GM12878 (cell line): ENCODE results near the gene CNTN6. TPM values are rescaled to one million over a fixed set of nuclear protein-coding genes. Genes with fewer than 3 reads are reported as not detected.

Source experiments
- ATAC-seq: fragments of 200-7000 bp; cut with Tn5 transposase; 3 replicates; pipeline ENCODE4 v1.9.1; 2020; ENCODE audit warnings: mild to moderate bottlenecking, moderate library complexity
- BruUV-seq: library from RNA; stranded (reverse); fragments of 400-500 nt; replicated peaks from 2 replicates; lab custom pipeline; 2021; lab: Mats Ljungman, UMichigan
- CTCF ChIA-PET: fragments of 300-600 bp; sonication (Branson Sonifier 250); formaldehyde crosslinking; extraction: SDS; loops from one replicate; lab custom pipeline; 2021; ENCODE audit warnings: inconsistent platforms; lab: Yijun Ruan, JAX
- POLR2A ChIA-PET: fragments of 350-600 bp; formaldehyde crosslinking; extraction: SDS; loops from one replicate; lab custom pipeline; 2021; ENCODE audit warnings: inconsistent platforms; lab: Charles Lee
- RAD21 ChIA-PET: fragments of 300-600 bp; sonication (Branson Sonifier 250); formaldehyde crosslinking; loops from one replicate; lab custom pipeline; 2023; ENCODE audit warnings: antibody characterized with exemption; ENCODE audit not compliant: unreplicated experiment; lab: Charles Lee
- SMC1A ChIA-PET: fragments of 300-600 bp; sonication (Branson Sonifier 250); formaldehyde crosslinking; loops from one replicate; lab custom pipeline; 2023; ENCODE audit not compliant: unreplicated experiment, uncharacterized antibody; lab: Charles Lee
- DNase-seq: peaks from one replicate; pipeline ENCODE4 v3.0.0-alpha.2; 2011; ENCODE audit warnings: low read depth, low spot score
- FAIRE-seq: peaks from 3 replicates; lab custom pipeline; 2011; peaks lifted over from hg19 to GRCh38; lab: Jason Lieb, UNC
- H2AFZ ChIP-seq: 2 replicates; pipeline ENCODE4 v1.6.0; 2011; ENCODE audit warnings: low read depth, low read length, control low read depth; ENCODE audit not compliant: control insufficient read depth
- H3K27ac ChIP-seq: 2 replicates; pipeline ENCODE4 v1.5.1; 2011; ENCODE audit warnings: control low read depth; ENCODE audit not compliant: control insufficient read depth, insufficient read depth
- H3K27me3 ChIP-seq, 2 experiments: replicated peaks in 1 of 2; 2 replicates each; pipeline versions ENCODE4 v1.6.0 to v1.6.1; 2011; ENCODE audit warnings: low read length in 1 of 2; ENCODE audit not compliant: control insufficient read depth in 2 of 2, insufficient read depth in 2 of 2
- H3K36me3 ChIP-seq, 2 experiments: 2 replicates each; pipeline ENCODE4 v1.5.1; 2011; ENCODE audit warnings: low read length in 1 of 2; ENCODE audit not compliant: control insufficient read depth in 2 of 2, insufficient read depth in 2 of 2
- H3K4me1 ChIP-seq: 2 replicates; pipeline ENCODE4 v1.6.1; 2011; ENCODE audit warnings: mild to moderate bottlenecking, low read length, moderate library complexity, mixed read lengths; ENCODE audit not compliant: control insufficient read depth, insufficient read depth
- H3K4me2 ChIP-seq: 2 replicates; pipeline ENCODE4 v1.6.0; 2011; ENCODE audit warnings: control low read depth; ENCODE audit not compliant: control insufficient read depth, insufficient read depth
- H3K4me3 ChIP-seq: fragments of 200-600 bp; sonication (generic); 2 replicates; pipeline ENCODE4 v1.5.1; 2016
- H3K79me2 ChIP-seq: 2 replicates; pipeline ENCODE4 v1.6.0; 2011; ENCODE audit warnings: low read length; ENCODE audit not compliant: control insufficient read depth, insufficient read depth
- H3K9ac ChIP-seq: 2 replicates; pipeline ENCODE4 v1.8.0; 2011; ENCODE audit warnings: low read length, control low read depth, mixed read lengths; ENCODE audit not compliant: control insufficient read depth, insufficient read depth
- H3K9me3 ChIP-seq: replicated peaks from 3 replicates; pipeline ENCODE4 v1.5.1; 2011; ENCODE audit warnings: mild to moderate bottlenecking, low read length; ENCODE audit not compliant: control insufficient read depth, insufficient read depth
- H4K20me1 ChIP-seq: 2 replicates; pipeline ENCODE4 v1.6.0; 2011; ENCODE audit not compliant: control insufficient read depth, insufficient read depth
- BCL11A ChIP-seq: IDR thresholded peaks from 2 replicates; pipeline ENCODE4 v1.6.1; 2011; ENCODE audit warnings: low read depth, low read length
- CBFB ChIP-seq: IDR thresholded peaks from 2 replicates; pipeline ENCODE4 v1.6.1; 2016; ENCODE audit warnings: antibody characterized with exemption, low read depth
- ESRRA ChIP-seq: IDR thresholded peaks from 2 replicates; pipeline ENCODE4 v1.6.1; 2012; ENCODE audit warnings: mild to moderate bottlenecking, low read length, improper control_type of control experiment
- FOS ChIP-seq: IDR thresholded peaks from 3 replicates; pipeline ENCODE4 v1.6.1; 2011; ENCODE audit warnings: borderline replicate concordance; ENCODE audit not compliant: insufficient read length; ENCODE audit errors: extremely low read depth
- JUNB ChIP-seq: IDR thresholded peaks from 2 replicates; pipeline ENCODE4 v1.6.1; 2016; ENCODE audit warnings: antibody characterized with exemption, mild to moderate bottlenecking
- NFIC ChIP-seq: IDR thresholded peaks from 2 replicates; pipeline ENCODE4 v1.6.1; 2012; ENCODE audit warnings: low read depth, mild to moderate bottlenecking, inconsistent platforms, low read length, moderate library complexity
- POLR2AphosphoS5 ChIP-seq: IDR thresholded peaks from 2 replicates; pipeline ENCODE4 v1.6.1; 2011; ENCODE audit warnings: mild to moderate bottlenecking, low read length, inconsistent platforms
- RAD51 ChIP-seq: fragments of 450-650 bp; IDR thresholded peaks from 2 replicates; pipeline ENCODE4 v1.6.1; 2016; ENCODE audit warnings: moderate library complexity, mild to moderate bottlenecking, inconsistent platforms
- RUNX3 ChIP-seq: IDR thresholded peaks from 2 replicates; pipeline ENCODE4 v1.6.1; 2012; ENCODE audit warnings: low read length, inconsistent platforms
- SMC3 ChIP-seq: IDR thresholded peaks from 2 replicates; pipeline ENCODE4 v1.6.1; 2011; ENCODE audit warnings: low read length, improper control_type of control experiment, borderline replicate concordance
- SRF ChIP-seq, 2 experiments: IDR thresholded peaks; 2 replicates each; pipeline ENCODE4 v1.6.1; 2011; ENCODE audit warnings: low read depth in 2 of 2, low read length in 2 of 2, mild to moderate bottlenecking in 1 of 2, moderate library complexity in 1 of 2
- SUPT20H ChIP-seq: IDR thresholded peaks from 2 replicates; pipeline ENCODE4 v1.6.1; 2011; ENCODE audit warnings: low read depth, mild to moderate bottlenecking, low read length, moderate library complexity, borderline replicate concordance; ENCODE audit not compliant: control insufficient read depth
- TCF12 ChIP-seq: IDR thresholded peaks from 2 replicates; pipeline ENCODE4 v1.6.1; 2011; ENCODE audit warnings: low read depth, mild to moderate bottlenecking, low read length
- TCF3 ChIP-seq: IDR thresholded peaks from 2 replicates; pipeline ENCODE4 v1.6.1; 2012; ENCODE audit warnings: low read depth, mild to moderate bottlenecking, low read length, borderline replicate concordance; ENCODE audit not compliant: insufficient read depth
- WGBS: methylation state at CpG from one replicate; pipeline ENCODE4 v1.1.6; 2016; ENCODE audit warnings: low lambda C conversion rate; ENCODE audit not compliant: insufficient replicate concordance, insufficient coverage; ENCODE audit errors: missing lambda C conversion rate; 5-methylcytosine and 5-hydroxymethylcytosine counted together
- in situ Hi-C: fragments of 300-500 bp; cut with MboI; formaldehyde crosslinking; loops from 9 replicates; pipeline ENCODE4 v1.14.3; 2018; ENCODE audit warnings: mixed read lengths
- intact Hi-C: fragments of 100-400 bp; cut with micrococcal nuclease; formaldehyde crosslinking; loops from one replicate; pipeline ENCODE4 v1.14.2; 2022; ENCODE audit not compliant: unreplicated experiment
- polyA plus RNA-seq, 11 experiments: library from polyadenylated mRNA; depleted of rRNA in 4 of 11; unstranded in 6 of 11; stranded (reverse) in 5 of 11; fragments of >200 nt; fragmentation: Nextera tagmentation in 4 of 11; fragmentation: Illumina TruSeq in 1 of 11; extraction: Ambion mirVana in 4 of 11; extraction: Trizol in 1 of 11; gene quantifications; 1 replicate in 1 of 11; 2 replicates in 10 of 11; pipeline versions ENCODE4 v1.2.1 to v1.2.3, GENCODE V29; 2011 to 2016; ENCODE audit warnings: inconsistent platforms in 2 of 11, missing spikeins in 2 of 11, low read depth in 1 of 11
- total RNA-seq, 4 experiments: library from RNA; depleted of rRNA in 3 of 4; stranded (reverse); fragments of >200 nt in 3 of 4; fragmentation: Illumina TruSeq in 1 of 4; extraction: Trizol in 1 of 4; gene quantifications; 2 replicates each; pipeline versions ENCODE4 v1.2.1 to v1.2.3, GENCODE V29; 2013 to 2021
- TF ChIP-seq, protein P1 (sequence below): IDR thresholded peaks from 2 replicates; pipeline ENCODE4 v1.6.1; 2012; ENCODE audit warnings: low read length, inconsistent platforms
- TF ChIP-seq, protein P2 (sequence below): fragments of 450-650 bp; IDR thresholded peaks from 2 replicates; pipeline ENCODE4 v1.6.1; 2017; ENCODE audit warnings: antibody characterized with exemption, mild to moderate bottlenecking, moderate library complexity

CNTN6 gene
- total and polyA plus RNA-seq, 10 of the 15 experiments (the other 5 are each of a cell fraction or from before 2014, with no cell fraction given): not detected

DNA sequence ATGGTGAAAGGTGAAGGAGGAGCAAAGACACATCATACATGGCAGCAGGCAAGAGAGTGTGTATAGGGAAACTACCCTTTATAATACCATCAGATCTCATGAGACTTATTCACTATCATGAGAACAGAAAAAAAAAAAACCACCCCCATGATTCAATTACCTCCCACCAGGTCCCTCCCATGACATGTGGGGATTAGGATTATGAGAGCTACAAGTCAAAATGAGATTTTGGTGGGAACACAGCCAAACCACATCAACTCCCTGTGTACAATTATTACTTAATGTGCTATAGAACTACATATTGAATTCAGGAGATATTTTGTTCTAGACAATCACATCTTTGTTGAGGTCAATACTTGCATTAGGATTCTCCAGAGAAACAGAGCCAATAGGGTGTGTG is 313.4 kb downstream of the CNTN6 start:
- DNase-seq: no peak
- H3K9ac ChIP-seq: no peak overlapping the region
- POLR2A ChIA-PET: no interaction called here

DNA sequence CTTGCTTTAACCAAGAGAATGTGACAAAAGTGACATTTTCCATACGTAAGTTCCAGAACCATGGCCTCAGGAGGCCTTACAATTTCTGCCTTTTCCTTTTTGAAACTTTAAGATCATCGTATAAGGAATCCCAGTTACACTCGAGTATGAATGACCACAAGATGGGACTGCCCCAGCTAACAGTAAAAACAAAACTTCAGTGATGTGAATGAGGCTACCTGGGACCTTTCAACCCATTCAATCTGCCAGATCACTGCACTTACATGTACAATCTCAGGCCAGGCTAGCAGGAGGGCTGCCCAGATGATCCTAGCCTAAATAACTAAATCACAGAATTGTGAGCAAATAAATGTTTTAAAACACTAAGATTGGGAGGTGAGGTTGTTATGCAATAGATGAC is 328.8 kb downstream of the CNTN6 start:
- RAD21 ChIA-PET: interaction anchor here (0.6 kb wide), 1 partner anchor 514 kb away, joined by 3 read pairs; no protein-coding TSS in a partner anchor
- DNase-seq (no peak), FAIRE-seq (no peak), ATAC-seq (peak; percentile 63)
- H3K9me3 ChIP-seq: no peaks in the 10 kb centered on the region
- 0% methylated on average over 3 of the region's 3 CpGs for WGBS
- H3K27ac ChIP-seq: no peak overlapping the region
- no peaks in the 10 kb centered on the region for H4K20me1 ChIP-seq
- intact Hi-C loops (no loop called here), in situ Hi-C loops (no loop called here)
- H3K36me3 ChIP-seq: no peaks in the 10 kb centered on the region
- BruUV-seq: no TSS peak
- CTCF ChIA-PET: no interaction called here
- H3K9ac ChIP-seq: no peak overlapping the region
- TF ChIP-seq POLR2AphosphoS5 (no peak), FOS (no peak), JUNB (no peak), CBFB (no peak), SUPT20H (no peak), SMC3 (no peak), SRF (IDR thresholded peaks at IDR 0.05; ENCODE audit: low read depth in 2 of 2, low read length in 2 of 2) (no peak), BCL11A (no peak), RUNX3 (no peak; the same call in 1 of the 2 replicates)
- TF ChIP-seq, protein P1, sequence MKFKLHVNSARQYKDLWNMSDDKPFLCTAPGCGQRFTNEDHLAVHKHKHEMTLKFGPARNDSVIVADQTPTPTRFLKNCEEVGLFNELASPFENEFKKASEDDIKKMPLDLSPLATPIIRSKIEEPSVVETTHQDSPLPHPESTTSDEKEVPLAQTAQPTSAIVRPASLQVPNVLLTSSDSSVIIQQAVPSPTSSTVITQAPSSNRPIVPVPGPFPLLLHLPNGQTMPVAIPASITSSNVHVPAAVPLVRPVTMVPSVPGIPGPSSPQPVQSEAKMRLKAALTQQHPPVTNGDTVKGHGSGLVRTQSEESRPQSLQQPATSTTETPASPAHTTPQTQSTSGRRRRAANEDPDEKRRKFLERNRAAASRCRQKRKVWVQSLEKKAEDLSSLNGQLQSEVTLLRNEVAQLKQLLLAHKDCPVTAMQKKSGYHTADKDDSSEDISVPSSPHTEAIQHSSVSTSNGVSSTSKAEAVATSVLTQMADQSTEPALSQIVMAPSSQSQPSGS: no peak
- no peak overlapping the region for H3K4me2 ChIP-seq
- H3K27me3 ChIP-seq: no peaks in the 10 kb centered on the region
- no peak overlapping the region for H2AFZ ChIP-seq
- POLR2A ChIA-PET: no interaction called here
- SMC1A ChIA-PET: no interaction called here
- H3K4me1 ChIP-seq: no peaks in the 10 kb centered on the region
- no peaks in the 10 kb centered on the region for H3K79me2 ChIP-seq
- H3K4me3 ChIP-seq: no peak overlapping the region

More for the DNA sequence above, 313.4 kb downstream of the CNTN6 start:
- H3K27ac ChIP-seq: no peak overlapping the region
- no peaks in the 10 kb centered on the region for H3K9me3 ChIP-seq
- no peak overlapping the region for H3K4me2 ChIP-seq
- intact Hi-C loops: no loop called here
- H3K79me2 ChIP-seq: no peaks in the 10 kb centered on the region
- ChIA-PET CTCF (no interaction called here), SMC1A (no interaction called here)
- H3K27me3 ChIP-seq: no peaks in the 10 kb centered on the region
- no peaks in the 10 kb centered on the region for H3K4me1 ChIP-seq
- H3K36me3 ChIP-seq: no peaks in the 10 kb centered on the region
- BruUV-seq: no TSS peak
- no peak overlapping the region for H3K4me3 ChIP-seq
- TF ChIP-seq NFIC (no peak), TCF12 (no peak), RAD51 (no peak), ESRRA (no peak), TCF3 (no peak)
- TF ChIP-seq, protein P2, sequence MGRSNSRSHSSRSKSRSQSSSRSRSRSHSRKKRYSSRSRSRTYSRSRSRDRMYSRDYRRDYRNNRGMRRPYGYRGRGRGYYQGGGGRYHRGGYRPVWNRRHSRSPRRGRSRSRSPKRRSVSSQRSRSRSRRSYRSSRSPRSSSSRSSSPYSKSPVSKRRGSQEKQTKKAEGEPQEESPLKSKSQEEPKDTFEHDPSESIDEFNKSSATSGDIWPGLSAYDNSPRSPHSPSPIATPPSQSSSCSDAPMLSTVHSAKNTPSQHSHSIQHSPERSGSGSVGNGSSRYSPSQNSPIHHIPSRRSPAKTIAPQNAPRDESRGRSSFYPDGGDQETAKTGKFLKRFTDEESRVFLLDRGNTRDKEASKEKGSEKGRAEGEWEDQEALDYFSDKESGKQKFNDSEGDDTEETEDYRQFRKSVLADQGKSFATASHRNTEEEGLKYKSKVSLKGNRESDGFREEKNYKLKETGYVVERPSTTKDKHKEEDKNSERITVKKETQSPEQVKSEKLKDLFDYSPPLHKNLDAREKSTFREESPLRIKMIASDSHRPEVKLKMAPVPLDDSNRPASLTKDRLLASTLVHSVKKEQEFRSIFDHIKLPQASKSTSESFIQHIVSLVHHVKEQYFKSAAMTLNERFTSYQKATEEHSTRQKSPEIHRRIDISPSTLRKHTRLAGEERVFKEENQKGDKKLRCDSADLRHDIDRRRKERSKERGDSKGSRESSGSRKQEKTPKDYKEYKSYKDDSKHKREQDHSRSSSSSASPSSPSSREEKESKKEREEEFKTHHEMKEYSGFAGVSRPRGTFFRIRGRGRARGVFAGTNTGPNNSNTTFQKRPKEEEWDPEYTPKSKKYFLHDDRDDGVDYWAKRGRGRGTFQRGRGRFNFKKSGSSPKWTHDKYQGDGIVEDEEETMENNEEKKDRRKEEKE: no peak
- TF ChIP-seq, all 136 proteins: peak for 0
- Histone ChIP-seq H4K20me1 (no peaks in the 10 kb centered on the region), H2AFZ (no peak overlapping the region)
- no peak for ATAC-seq
- no peak for FAIRE-seq
- RAD21 ChIA-PET: no interaction called here
- in situ Hi-C loops: no loop called here
